ENCODE data around the gene GALNT4.

GALNT4 gene

GRCh38 chr12:89490922-89491321, 33.7 kb downstream of the GALNT4 start:
- DNase-seq = no peak

- DNase-seq = no peak
Observed at GRCh38 chr12:89486264-89486663, 38.3 kb downstream of the GALNT4 start.

DNA sequence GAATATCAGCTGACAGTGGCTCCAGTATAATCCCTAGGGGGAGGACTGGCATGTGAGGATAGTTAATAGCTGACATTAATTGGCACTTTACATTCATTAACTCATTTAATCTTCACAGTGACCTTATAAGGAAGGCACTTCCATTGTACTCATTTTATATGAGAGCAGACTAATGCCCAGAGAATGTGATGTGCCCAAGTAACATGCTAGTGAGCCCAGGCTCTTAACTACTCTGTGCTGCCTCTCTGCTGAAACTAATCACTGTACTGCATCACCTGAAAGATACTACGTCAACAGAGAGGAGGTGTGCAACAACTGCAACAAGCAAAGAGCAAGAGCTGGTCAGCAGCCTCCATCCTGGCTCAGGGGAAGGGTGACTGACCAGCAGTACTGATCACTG, 40.1 kb downstream of the GALNT4 start:
- no peak for DNase-seq

GRCh38 chr12:89481213-89481914, 43.2 kb downstream of the GALNT4 start:
- DNase-seq = no peak

DNA sequence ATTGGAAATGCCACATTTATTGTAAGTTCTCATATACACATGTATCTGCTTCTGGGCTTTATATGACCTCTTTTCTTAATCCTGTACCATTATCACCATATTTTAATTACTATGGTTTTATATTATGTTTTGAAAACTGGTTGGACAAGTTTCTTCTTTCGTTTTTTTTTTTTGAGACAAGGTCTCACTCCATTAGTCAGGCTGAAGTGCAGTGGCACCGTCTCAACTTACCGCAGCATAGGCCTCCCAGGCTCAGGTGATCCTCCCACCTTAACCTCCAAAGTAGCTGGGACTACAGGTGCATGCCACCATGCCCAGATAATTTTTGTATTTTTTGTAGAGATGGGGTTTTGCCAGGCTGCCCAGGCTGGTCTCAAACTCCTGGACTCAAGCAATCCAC, 44.6 kb downstream of the GALNT4 start:
- no peak for DNase-seq

GRCh38 chr12:89477633-89478279, 46.8 kb downstream of the GALNT4 start:
- no peak for DNase-seq

GRCh38 chr12:89476904-89477595, 47.5 kb downstream of the GALNT4 start:
- DNase-seq = no peak

GRCh38 chr12:89476232-89476631, 48.4 kb downstream of the GALNT4 start:
- DNase-seq = no peak

GRCh38 chr12:89475203-89475990, 49.2 kb downstream of the GALNT4 start:
- no peak for DNase-seq

GRCh38 chr12:89474615-89475014, 50.0 kb downstream of the GALNT4 start:
- DNase-seq = no peak

Measured in SHP77 treated with DMSO at 0.1 percent for 48 hours (cell line).